SK-N-MC (cell line): ENCODE data around the gene LRRC37A3.
"Not testable (repeated sequence)": the region's sequence is repeated elsewhere in the genome, so short reads cannot be mapped to it uniquely, and the experiment has no call there.

ENCODE experiments used
- EZH2 ChIP-seq: fragments of 200-600 bp; sonication (generic); IDR thresholded peaks from one replicate; pipeline ENCODE4 v1.6.1; 2017; ENCODE audit warnings: antibody characterized with exemption
- POLR2AphosphoS5 ChIP-seq: IDR thresholded peaks from 2 replicates; pipeline ENCODE4 v1.6.1; 2012; ENCODE audit warnings: mild to moderate bottlenecking, low read depth, low read length, borderline replicate concordance

DNA sequence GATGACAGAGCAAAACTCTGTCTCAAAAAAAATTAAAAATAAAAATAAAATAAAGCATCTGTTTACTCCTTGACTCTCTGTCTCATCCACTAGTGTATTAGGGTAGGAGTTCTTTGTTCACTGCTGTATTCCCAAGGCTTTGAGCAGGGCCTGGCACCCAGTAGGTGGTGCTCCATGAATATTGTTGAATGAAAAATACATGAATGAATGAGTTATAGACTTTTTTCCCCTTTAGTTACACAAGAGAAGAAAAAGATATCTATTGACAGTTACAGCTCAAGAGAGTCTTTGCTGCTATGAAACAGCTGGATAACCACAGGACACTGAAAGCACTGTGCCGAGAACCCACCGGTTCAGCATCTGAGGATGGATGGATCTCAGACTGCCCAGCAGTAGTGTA is 44.5 kb upstream of the LRRC37A3 start:
- TF ChIP-seq EZH2, POLR2AphosphoS5: not testable (repeated sequence)
